Upper lobe of left lung (tissue), 6 donors: ENCODE measurements around the gene OAS2. TPM values are rescaled to one million over a fixed set of nuclear protein-coding genes. Genes with fewer than 3 reads are reported as not detected.

Experiments used
- ATAC-seq, 2 donors: fragments of 200-7000 bp; cut with Tn5 transposase; one replicate each; pipeline ENCODE4 v1.9.1; 2022; ENCODE audit warnings: mild to moderate bottlenecking in 2 of 2, moderate library complexity in 2 of 2; ENCODE audit not compliant: low FRiP score in 2 of 2
- DNase-seq, 2 donors: peaks; one replicate each; pipeline ENCODE4 v3.0.0-alpha.2; 2019 to 2020
- H3K27ac ChIP-seq, 4 donors: fragments of 200-600 bp; sonication (generic); one replicate each; pipeline ENCODE4 v1.5.1; 2016 to 2019
- H3K27me3 ChIP-seq, 4 donors: fragments of 200-600 bp; sonication (generic); one replicate each; pipeline ENCODE4 v1.5.1; 2017 to 2019
- H3K36me3 ChIP-seq, 4 donors: fragments of 200-600 bp; sonication (generic); one replicate each; pipeline ENCODE4 v1.5.1; 2016 to 2019
- H3K4me1 ChIP-seq, 4 donors: fragments of 200-600 bp; sonication (generic); one replicate each; pipeline ENCODE4 v1.5.1; 2018 to 2019
- H3K4me3 ChIP-seq, 4 donors: fragments of 200-600 bp; sonication (generic); one replicate each; pipeline ENCODE4 v1.5.1; 2017 to 2019; ENCODE audit warnings: mild to moderate bottlenecking in 2 of 4, moderate library complexity in 1 of 4
- H3K9me3 ChIP-seq, 4 donors: fragments of 200-600 bp; sonication (generic); one replicate each; pipeline ENCODE4 v1.5.1; 2018 to 2019
- EP300 ChIP-seq, 4 donors: sonication (generic); formaldehyde crosslinking; IDR thresholded peaks; one replicate each; pipeline ENCODE4 v1.5.1; 2017; ENCODE audit warnings: antibody characterized with exemption in 4 of 4, control low read depth in 2 of 4
- POLR2A ChIP-seq, 4 donors: fragments of 450-650 bp; IDR thresholded peaks; one replicate each; pipeline ENCODE4 v1.5.1; 2016 to 2017; ENCODE audit warnings: antibody characterized with exemption in 4 of 4, mild to moderate bottlenecking in 2 of 4
- POLR2AphosphoS5 ChIP-seq, 2 donors: sonication (generic); formaldehyde crosslinking; IDR thresholded peaks; one replicate each; pipeline ENCODE4 v1.5.1; 2017; ENCODE audit warnings: antibody characterized with exemption in 2 of 2
- WGBS, 2 donors: methylation state at CpG; one replicate each; pipeline ENCODE4 v1.1.5; 2017 to 2018; 5-methylcytosine and 5-hydroxymethylcytosine counted together
- total RNA-seq, 6 donors: library from RNA; depleted of rRNA in 4 of 6; stranded (reverse); fragments of >200 nt in 4 of 6; gene quantifications; one replicate each; pipeline versions ENCODE4 v1.1.0 to v1.2.1, GENCODE V29; 2016 to 2021
- TF ChIP-seq, protein P1 (sequence below), 6 experiments: fragments of 450-650 bp in 4 of 6; fragments of 200-600 bp in 2 of 6; sonication (generic) in 2 of 6; IDR thresholded peaks; one replicate each; pipeline ENCODE4 v1.5.1; 2016 to 2019; ENCODE audit warnings: antibody characterized with exemption in 6 of 6
- donor health status: DM: no; HTN: no; CAD: no; lungs with moderate emphysema.
- donor health status: DM: no; HTN: yes; CAD: no; lungs with severe emphysema.

OAS2 gene
- total RNA-seq, 6 donors from 2014 or later = 17.2 to 59.7 (median 20.1) TPM

DNA sequence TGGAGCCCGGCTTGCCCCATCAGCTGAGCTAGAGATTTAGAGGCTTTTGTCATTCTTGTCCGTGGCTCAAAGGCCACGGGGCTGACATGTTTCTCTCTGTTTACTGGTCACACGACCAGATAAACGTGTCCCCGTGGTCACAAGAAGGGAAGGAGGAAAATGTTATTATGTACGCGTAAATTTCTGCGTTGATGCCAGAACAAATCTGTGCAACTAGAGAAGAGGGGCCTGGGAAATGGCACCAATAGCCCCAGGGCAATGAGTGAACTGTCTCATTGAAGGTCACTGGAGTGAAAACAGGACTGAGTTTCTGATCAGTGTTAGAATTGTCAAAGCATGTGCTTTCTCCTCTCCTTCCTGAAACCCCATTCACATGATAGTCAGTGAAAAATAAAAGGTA, 25.3 kb downstream of the OAS2 start:
- no peaks in the 10 kb centered on the region for H3K9me3 ChIP-seq
- ATAC-seq = no peak
- no peak overlapping the region for H3K4me3 ChIP-seq
- peaks cover 0 to 89% (median 32%) of the 10 kb centered on the region in 4 donors for H3K36me3 ChIP-seq
- 85 to 86% methylated on average over 9 of the region's 9 CpGs for WGBS, 2 donors
- no peak overlapping the region for H3K27ac ChIP-seq
- TF ChIP-seq POLR2AphosphoS5 (IDR thresholded peaks at IDR 0.05) (no peak), EP300 (IDR thresholded peaks at IDR 0.05) (no peak), POLR2A (IDR thresholded peaks at IDR 0.05) (no peak)
- TF ChIP-seq, protein P1, sequence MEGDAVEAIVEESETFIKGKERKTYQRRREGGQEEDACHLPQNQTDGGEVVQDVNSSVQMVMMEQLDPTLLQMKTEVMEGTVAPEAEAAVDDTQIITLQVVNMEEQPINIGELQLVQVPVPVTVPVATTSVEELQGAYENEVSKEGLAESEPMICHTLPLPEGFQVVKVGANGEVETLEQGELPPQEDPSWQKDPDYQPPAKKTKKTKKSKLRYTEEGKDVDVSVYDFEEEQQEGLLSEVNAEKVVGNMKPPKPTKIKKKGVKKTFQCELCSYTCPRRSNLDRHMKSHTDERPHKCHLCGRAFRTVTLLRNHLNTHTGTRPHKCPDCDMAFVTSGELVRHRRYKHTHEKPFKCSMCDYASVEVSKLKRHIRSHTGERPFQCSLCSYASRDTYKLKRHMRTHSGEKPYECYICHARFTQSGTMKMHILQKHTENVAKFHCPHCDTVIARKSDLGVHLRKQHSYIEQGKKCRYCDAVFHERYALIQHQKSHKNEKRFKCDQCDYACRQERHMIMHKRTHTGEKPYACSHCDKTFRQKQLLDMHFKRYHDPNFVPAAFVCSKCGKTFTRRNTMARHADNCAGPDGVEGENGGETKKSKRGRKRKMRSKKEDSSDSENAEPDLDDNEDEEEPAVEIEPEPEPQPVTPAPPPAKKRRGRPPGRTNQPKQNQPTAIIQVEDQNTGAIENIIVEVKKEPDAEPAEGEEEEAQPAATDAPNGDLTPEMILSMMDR (IDR thresholded peaks at IDR 0.05) = no peak
- no peaks in the 10 kb centered on the region for H3K4me1 ChIP-seq
- H3K27me3 ChIP-seq = no peaks in the 10 kb centered on the region
- DNase-seq = no peak

DNA sequence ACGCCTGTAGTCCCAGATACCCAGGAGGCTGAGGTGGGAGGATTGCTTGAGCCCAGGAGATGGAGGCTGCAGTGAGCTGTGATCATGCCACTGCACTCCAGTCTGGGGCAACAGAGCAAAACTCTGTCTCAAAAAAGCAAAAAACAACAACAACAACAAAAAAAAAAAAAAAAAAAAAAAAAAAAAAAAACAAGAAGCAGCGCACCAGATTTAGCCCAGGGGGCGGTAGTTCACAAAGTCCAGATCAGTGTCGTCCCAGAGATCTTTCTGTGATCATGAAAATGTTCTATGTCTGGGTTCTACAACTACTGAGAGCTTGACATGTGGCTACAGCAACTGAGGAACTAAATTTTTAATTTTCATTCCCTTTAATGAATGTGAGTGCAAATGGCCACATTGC, 27.4 kb downstream of the OAS2 start:
- Histone ChIP-seq H3K4me3 (no peak overlapping the region), H3K36me3 (peaks cover 6 to 90% (median 37%) of the 10 kb centered on the region in 4 donors), H3K27ac (no peak overlapping the region), H3K4me1 (no peaks in the 10 kb centered on the region), H3K27me3 (no peaks in the 10 kb centered on the region), H3K9me3 (no peaks in the 10 kb centered on the region)
- TF ChIP-seq, protein P1 (IDR thresholded peaks at IDR 0.05) = no peak
- TF ChIP-seq POLR2AphosphoS5 (IDR thresholded peaks at IDR 0.05) = no peak
- DNase-seq (no peak), ATAC-seq (no peak)
- 81 to 90% methylated on average over 4 of the region's 4 CpGs for WGBS, 2 donors

DNA sequence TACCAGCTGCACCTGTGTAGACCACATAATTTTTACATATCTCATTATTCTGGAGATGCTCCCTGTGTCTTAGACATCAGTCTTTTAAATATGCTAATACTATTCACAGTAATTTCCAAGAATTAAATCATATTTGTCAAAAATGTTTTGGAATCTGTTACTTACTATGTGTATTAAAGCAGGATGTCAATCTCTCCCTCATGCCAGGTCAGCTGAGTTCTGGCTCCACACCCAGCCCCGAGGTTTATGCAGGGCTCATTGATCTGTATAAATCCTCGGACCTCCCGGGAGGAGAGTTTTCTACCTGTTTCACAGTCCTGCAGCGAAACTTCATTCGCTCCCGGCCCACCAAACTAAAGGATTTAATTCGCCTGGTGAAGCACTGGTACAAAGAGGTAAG, 27.9 kb downstream of the OAS2 start:
- H3K4me3 ChIP-seq = no peak overlapping the region
- WGBS, 2 donors = 92 to 96% methylated on average over 7 of the region's 7 CpGs
- no peak overlapping the region for H3K27ac ChIP-seq
- H3K27me3 ChIP-seq = no peaks in the 10 kb centered on the region
- peaks cover 0 to 2% (median under 1%) of the 10 kb centered on the region in 4 donors for H3K9me3 ChIP-seq
- no peak for TF ChIP-seq POLR2A (IDR thresholded peaks at IDR 0.05)
- no peak for TF ChIP-seq EP300 (IDR thresholded peaks at IDR 0.05)
- H3K4me1 ChIP-seq = no peaks in the 10 kb centered on the region
- no peak for DNase-seq
- ATAC-seq = no peak
- H3K36me3 ChIP-seq = peaks cover 6 to 93% (median 38%) of the 10 kb centered on the region in 4 donors

DNA sequence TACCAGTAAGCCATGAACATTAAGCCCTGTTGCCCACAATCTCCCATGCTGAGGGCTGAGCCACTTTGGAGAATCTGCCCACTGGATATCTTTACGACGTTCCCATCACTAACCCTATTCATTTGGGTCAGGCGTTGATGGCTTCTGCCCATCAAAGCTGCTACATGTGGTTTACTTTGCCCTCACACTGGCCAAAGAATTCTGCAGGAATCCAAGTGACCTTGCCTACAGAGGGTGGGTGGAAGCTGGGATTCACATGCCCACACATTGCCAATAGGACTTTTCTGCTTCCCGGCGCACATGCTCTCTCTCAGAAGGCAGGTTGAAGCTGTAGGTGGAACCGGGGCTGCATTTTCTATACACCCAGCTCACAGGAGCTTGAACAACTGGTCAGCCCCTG, 28.3 kb downstream of the OAS2 start:
- Histone ChIP-seq H3K4me3 (no peak overlapping the region), H3K4me1 (no peaks in the 10 kb centered on the region), H3K9me3 (peaks cover 0 to 5% (median 2%) of the 10 kb centered on the region in 4 donors), H3K27ac (no peak overlapping the region), H3K36me3 (peaks cover 6 to 94% (median 39%) of the 10 kb centered on the region in 4 donors), H3K27me3 (no peaks in the 10 kb centered on the region)
- no peak for TF ChIP-seq POLR2AphosphoS5 (IDR thresholded peaks at IDR 0.05)
- TF ChIP-seq EP300 (IDR thresholded peaks at IDR 0.05) = no peak
- no peak for TF ChIP-seq POLR2A (IDR thresholded peaks at IDR 0.05)
- TF ChIP-seq, protein P1 (IDR thresholded peaks at IDR 0.05) = no peak
- 88 to 93% methylated on average over 6 of the region's 6 CpGs for WGBS, 2 donors
- no peak for ATAC-seq
- DNase-seq = no peak

DNA sequence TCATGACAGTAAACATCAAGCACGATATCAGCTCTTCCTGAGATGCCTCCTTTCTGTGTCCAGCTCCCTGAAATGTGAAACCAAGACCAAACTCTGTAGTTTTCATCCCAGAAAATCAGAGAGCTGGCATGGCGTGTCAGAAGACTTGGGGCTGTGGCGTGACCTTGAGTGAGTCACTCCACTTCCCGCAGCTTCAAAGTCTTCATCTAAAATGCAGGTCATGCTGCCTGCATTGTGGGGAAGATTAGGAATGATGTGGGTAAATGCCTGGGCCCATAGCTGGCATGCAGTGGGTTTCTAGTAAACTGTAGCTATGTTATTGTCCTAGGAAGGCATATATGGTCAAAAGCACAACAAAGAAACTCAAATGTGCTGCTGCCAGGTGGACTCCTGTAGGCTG, 28.8 kb downstream of the OAS2 start:
- H3K27ac ChIP-seq = no peak overlapping the region
- ATAC-seq = no peak
- no peak overlapping the region for H3K4me3 ChIP-seq
- 84 to 86% methylated on average over 4 of the region's 4 CpGs for WGBS, 2 donors
- peaks cover 6 to 91% (median 39%) of the 10 kb centered on the region in 4 donors for H3K36me3 ChIP-seq
- H3K4me1 ChIP-seq = no peaks in the 10 kb centered on the region
- H3K27me3 ChIP-seq = no peaks in the 10 kb centered on the region
- TF ChIP-seq POLR2A (IDR thresholded peaks at IDR 0.05) (no peak), EP300 (IDR thresholded peaks at IDR 0.05) (no peak)
- TF ChIP-seq, protein P1 (IDR thresholded peaks at IDR 0.05) = no peak
- H3K9me3 ChIP-seq = peaks cover 0 to 5% (median 2%) of the 10 kb centered on the region in 4 donors
- no peak for DNase-seq
